SK-N-SH treated with all-trans-retinoic acid at 6 μM for 48 hours (cell line): ENCODE measurements around the gene ZBTB7C.

Experiments
- ARNTL ChIP-seq: fragments of 450-650 bp; formaldehyde crosslinking; IDR thresholded peaks from 2 replicates; pipeline ENCODE4 v1.5.0; 2020; ENCODE audit warnings: low read depth, mild to moderate bottlenecking, moderate library complexity, borderline replicate concordance
- ZFP30 ChIP-seq: fragments of 450-650 bp; formaldehyde crosslinking; IDR thresholded peaks from 2 replicates; pipeline ENCODE4 v1.5.0; 2022; ENCODE audit warnings: mild to moderate bottlenecking, moderate library complexity

DNA sequence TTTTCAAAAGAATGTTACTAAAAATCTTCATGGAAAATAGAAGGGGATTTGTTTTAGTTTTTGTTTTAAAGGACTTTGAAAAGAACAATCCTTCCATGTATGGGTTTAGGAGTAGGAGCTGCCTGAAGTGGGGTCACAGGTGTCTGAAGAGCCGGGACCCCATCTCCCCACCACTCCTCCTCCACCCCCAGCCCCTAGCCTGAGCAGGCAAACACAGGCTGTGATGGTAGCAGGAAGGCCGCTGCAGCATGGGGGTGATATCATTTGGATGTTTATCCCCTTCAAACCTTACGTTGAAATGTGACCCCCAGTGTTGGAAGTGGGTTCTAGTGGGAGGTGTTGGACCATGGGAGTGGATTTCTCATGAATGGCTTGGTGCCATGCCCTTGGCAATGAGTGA is 93.0 kb downstream of the ZBTB7C start:
- TF ChIP-seq ZFP30 (CRISPR knock-in tag) (no peak), ARNTL (CRISPR knock-in tag) (no peak)
